G401.6 (cell line): ENCODE data around the gene PPP2R2C.

Experiments
- FAIRE-seq: peaks from 2 replicates; lab custom pipeline; 2012; peaks lifted over from hg19 to GRCh38; lab: Jason Lieb, UNC

PPP2R2C gene

GRCh38 chr4:6447672-6448171 lies 24.7 kb downstream of the PPP2R2C start:
- no peak for FAIRE-seq

GRCh38 chr4:6446538-6447451 lies 25.6 kb downstream of the PPP2R2C start:
- FAIRE-seq, result no peak

GRCh38 chr4:6446130-6446482 lies 26.3 kb downstream of the PPP2R2C start:
- FAIRE-seq, result no peak

- no peak for FAIRE-seq
These were observed 26.8 kb downstream of the PPP2R2C start for GRCh38 chr4:6445403-6446129.

- FAIRE-seq, result no peak
These were observed 27.8 kb downstream of the PPP2R2C start for GRCh38 chr4:6444582-6444981.

- FAIRE-seq, result no peak
These were observed 29.1 kb downstream of the PPP2R2C start for GRCh38 chr4:6443035-6444023.

GRCh38 chr4:6442555-6442954 lies 29.9 kb downstream of the PPP2R2C start:
- no peak for FAIRE-seq

- FAIRE-seq, result no peak
These were observed 30.7 kb downstream of the PPP2R2C start for GRCh38 chr4:6441758-6442157.

GRCh38 chr4:6441202-6441582 lies 31.2 kb downstream of the PPP2R2C start:
- FAIRE-seq, result no peak

- no peak for FAIRE-seq
These were observed 31.8 kb downstream of the PPP2R2C start for GRCh38 chr4:6440506-6441201.

- no peak for FAIRE-seq
These were observed 33.2 kb downstream of the PPP2R2C start for GRCh38 chr4:6439120-6439762.

GRCh38 chr4:6437826-6438238 lies 34.6 kb downstream of the PPP2R2C start:
- FAIRE-seq, result no peak

- no peak for FAIRE-seq
These were observed 37.4 kb downstream of the PPP2R2C start for GRCh38 chr4:6435010-6435409.

GRCh38 chr4:6430927-6431326 lies 41.5 kb downstream of the PPP2R2C start:
- no peak for FAIRE-seq

- no peak for FAIRE-seq
These were observed 44.8 kb downstream of the PPP2R2C start for GRCh38 chr4:6427439-6428090.

- no peak for FAIRE-seq
These were observed 45.6 kb downstream of the PPP2R2C start for GRCh38 chr4:6426571-6427438.

GRCh38 chr4:6425911-6426310 lies 46.5 kb downstream of the PPP2R2C start:
- no peak for FAIRE-seq

- no peak for FAIRE-seq
These were observed 47.1 kb downstream of the PPP2R2C start for GRCh38 chr4:6425336-6425735.

GRCh38 chr4:6424425-6424824 lies 48.0 kb downstream of the PPP2R2C start:
- FAIRE-seq, result no peak
